GM12873 (cell line): ENCODE results near the gene TTBK1.

Source experiments
- TF ChIP-seq, protein P1 (sequence below): IDR thresholded peaks from 2 replicates; pipeline ENCODE4 v1.5.1; 2012; ENCODE audit warnings: low read depth, mild to moderate bottlenecking, moderate library complexity, low read length, control low read depth; ENCODE audit not compliant: insufficient read depth; ENCODE audit errors: missing control alignments

Gene TTBK1

DNA sequence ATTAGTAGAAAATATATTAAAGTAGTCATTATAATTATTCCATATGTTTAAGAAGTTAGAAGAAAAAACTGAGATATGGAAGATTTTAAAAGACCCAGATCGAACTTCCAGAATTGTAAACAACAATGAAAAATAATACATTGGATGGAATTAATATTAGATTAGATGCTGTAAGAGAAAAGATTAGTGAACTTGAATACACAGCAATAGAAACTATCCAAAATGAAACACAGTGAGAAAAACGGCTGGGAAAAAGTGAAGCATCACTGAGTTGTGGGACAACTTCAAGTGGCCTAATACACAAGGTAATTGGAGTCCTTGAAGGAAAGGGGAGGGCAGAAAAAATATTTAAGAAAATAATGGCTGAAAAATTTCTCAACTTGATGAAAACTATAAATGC is 4.2 kb upstream of the TTBK1 start:
- TF ChIP-seq, protein P1, sequence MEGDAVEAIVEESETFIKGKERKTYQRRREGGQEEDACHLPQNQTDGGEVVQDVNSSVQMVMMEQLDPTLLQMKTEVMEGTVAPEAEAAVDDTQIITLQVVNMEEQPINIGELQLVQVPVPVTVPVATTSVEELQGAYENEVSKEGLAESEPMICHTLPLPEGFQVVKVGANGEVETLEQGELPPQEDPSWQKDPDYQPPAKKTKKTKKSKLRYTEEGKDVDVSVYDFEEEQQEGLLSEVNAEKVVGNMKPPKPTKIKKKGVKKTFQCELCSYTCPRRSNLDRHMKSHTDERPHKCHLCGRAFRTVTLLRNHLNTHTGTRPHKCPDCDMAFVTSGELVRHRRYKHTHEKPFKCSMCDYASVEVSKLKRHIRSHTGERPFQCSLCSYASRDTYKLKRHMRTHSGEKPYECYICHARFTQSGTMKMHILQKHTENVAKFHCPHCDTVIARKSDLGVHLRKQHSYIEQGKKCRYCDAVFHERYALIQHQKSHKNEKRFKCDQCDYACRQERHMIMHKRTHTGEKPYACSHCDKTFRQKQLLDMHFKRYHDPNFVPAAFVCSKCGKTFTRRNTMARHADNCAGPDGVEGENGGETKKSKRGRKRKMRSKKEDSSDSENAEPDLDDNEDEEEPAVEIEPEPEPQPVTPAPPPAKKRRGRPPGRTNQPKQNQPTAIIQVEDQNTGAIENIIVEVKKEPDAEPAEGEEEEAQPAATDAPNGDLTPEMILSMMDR: no peak

DNA sequence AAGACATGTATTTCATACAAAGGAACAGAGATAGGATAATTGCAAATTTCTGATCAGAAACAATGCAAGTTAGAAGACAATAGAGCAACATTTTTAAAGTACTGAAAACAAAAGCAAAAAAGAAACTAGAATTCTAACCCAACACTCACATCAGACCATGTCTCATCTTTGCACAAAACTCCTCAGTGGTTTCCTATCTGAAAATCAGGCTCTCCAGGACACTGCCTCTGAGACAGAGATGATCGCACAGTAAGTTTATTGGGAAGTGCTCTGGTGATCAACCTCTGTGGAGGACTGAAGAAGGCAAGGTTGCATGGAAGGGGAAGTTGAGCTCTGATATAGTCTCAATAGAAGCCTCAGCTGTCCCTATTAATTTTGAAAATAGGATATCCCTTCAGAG is 2.3 kb upstream of the TTBK1 start:
- TF ChIP-seq, protein P1: no peak

DNA sequence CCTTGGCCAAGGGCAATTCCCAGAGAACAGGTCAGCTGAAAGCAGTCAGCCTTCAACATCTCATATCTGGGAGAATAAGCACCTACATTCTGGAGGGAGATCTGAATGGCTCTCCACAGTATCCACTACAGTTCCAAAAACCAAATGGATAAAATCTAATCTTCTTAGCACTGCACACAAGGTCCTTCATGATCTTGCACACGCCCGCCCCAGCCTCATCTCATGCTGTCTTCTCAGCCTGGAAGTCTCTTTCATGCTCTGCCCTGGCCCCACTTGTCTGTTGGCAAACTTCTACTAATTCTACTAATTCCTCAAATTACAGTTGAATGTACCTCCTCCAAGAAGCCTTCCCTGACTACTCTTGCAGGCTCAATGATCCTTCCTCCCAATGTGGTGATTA is 1.8 kb upstream of the TTBK1 start:
- TF ChIP-seq, protein P1: no peak

DNA sequence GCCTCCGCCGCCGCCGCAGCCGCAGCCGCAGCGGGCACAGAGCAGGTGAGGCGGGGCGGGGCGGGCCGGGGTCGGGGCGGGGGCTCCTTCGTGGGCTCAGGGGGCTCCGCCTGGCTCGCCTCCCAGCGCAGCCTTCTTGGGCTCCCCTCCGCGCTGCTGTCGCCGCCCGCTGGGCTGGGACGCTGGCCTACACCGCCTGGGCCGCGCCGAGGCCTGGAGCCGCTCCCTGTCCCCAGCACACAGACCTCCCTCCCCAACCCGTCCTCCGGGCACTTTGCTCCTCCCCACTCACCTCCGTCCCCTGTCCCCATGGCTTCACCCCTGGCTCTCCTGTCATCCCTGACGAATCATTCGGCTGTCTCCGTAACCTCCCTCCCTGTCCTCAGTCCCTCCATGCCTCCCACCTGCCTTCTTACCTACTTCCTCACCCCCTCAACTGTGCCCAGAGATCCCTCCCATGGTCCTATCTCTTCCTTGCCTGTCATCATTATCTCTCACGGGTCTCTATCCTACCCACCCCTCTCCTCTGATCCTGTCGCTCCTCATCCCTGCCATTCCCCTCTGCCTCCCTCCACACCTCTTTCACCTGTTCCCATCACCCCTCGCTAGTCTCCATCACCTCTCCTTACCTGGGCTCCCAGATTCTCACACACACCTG is 512 bp downstream of the TTBK1 start:
- TF ChIP-seq, protein P1: no peak

DNA sequence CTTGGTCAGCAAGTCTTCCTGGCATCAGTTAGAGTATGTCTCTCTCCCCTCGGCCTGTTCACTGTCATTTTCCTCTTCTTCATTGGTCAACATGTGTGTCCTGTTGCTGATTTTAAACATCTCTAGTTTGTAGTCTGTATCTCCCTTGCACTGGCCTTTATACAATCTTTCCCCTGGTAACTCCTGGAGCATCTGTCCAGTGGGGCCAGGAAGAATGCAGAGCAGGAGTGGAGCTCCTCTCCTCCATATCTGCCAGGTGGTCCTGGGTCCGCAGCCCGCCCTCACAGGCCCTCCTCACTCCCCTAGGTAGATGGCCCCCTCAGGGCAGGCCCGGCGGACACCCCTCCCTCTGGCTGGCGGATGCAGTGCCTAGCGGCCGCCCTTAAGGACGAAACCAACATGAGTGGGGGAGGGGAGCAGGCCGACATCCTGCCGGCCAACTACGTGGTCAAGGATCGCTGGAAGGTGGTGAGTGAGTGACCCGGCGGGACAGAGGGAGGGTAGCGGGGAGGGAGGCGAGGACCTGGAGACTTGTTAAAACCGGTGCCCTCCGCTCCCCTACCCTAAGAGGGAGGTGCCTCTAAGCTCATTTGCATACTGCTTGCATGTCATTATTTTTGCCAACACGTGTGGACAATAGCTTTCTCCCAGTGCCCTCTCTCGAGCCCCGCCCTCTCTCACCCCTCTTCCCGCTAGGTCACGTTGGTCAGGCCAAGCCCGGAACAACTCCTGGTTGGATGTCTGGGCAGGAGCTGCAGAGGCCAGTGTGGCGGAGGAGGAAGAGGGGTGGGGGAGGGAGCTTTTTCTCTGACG is 3.2 kb downstream of the TTBK1 start:
- TF ChIP-seq, protein P1: no peak

DNA sequence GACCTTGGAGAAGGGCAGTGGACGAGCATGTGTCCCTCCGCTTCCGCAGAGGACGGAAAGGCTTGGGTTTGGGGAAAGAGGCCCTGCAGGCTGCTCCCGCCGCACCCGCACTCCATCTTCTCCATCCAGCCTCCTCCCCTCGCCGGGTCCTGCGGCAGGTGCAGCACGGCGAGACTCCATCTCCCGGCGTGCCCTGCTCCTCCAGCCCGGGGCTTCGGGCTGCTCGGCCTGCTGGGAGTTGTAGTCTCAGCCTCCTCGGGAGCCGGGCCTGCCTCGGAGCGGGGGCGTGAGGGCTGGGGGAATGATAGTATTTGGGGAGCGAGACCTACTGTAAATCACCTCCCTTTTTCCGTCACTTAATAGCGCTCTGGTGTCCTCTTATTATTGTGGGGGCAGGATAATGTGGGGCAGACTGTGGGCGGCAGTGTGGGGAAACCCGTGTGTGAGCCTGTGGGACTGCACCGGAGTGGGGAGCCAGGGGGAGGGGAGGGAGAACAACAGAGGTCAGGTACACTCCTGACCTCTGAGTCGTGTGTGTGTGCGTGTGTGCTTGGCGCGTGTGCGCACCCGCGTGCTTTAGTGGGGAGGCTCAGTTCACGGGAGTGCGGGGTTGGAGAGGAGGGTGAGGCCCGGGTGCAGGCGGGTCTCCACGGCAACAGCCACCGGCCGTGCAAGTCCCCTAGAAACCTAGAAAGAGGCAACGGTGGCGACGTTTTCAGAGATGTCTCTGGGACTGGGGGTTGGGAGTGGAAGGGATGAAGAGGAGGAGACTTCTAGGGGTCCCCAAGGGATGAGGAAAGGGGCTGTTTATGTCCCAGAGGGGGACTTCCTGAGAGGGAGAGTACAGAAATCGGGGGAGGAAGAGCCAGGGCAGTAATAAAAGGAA is 4.1 kb downstream of the TTBK1 start:
- TF ChIP-seq, protein P1: peak; percentile 14

DNA sequence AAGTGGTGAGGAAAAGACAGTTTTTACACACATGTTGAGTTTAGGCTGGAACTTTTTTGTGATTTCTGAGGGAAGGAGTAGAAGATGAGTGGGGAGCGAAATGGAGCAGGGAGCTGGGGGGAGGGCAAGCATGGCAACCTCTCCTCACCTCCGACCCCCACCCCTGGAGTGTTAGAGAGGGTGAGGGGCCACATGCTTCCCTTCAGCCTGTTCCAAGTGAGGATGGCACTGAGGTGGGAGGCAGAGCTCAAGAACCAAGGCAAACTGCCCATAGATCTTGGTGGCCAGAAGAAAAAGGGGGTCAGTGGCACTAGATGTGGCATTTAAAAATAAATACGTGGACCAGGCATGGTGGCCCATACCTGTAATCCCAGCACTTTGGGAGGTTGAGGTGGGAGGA is 4.8 kb downstream of the TTBK1 start:
- TF ChIP-seq, protein P1: no peak
